IPS-18a (cell line): ENCODE results near the gene UBR4.

Source experiments
- H3K27ac ChIP-seq: one replicate; pipeline ENCODE4 v1.5.1; 2013; ENCODE audit warnings: low read length
- H3K27me3 ChIP-seq: one replicate; pipeline ENCODE4 v1.6.1; 2013; ENCODE audit warnings: mild to moderate bottlenecking, low read length; ENCODE audit not compliant: control insufficient read depth, insufficient read depth
- H3K36me3 ChIP-seq: one replicate; pipeline ENCODE4 v1.6.1; 2013; ENCODE audit warnings: low read depth, low read length; ENCODE audit not compliant: control insufficient read depth
- H3K4me1 ChIP-seq: one replicate; pipeline ENCODE4 v1.6.1; 2013; ENCODE audit warnings: low read depth, low read length; ENCODE audit not compliant: control insufficient read depth
- H3K4me3 ChIP-seq: one replicate; pipeline ENCODE4 v1.5.1; 2013; ENCODE audit warnings: low read length
- H3K9ac ChIP-seq: one replicate; pipeline ENCODE4 v1.6.1; 2013; ENCODE audit warnings: mild to moderate bottlenecking, low read length, moderate library complexity
- H3K9me3 ChIP-seq: one replicate; pipeline ENCODE4 v1.6.1; 2013; ENCODE audit warnings: low read depth, low read length; ENCODE audit not compliant: control insufficient read depth

Gene UBR4

GRCh38 chr1:19055001-19055400, 155.1 kb downstream of the UBR4 start:
- Histone ChIP-seq H3K36me3 (no peaks in the 10 kb centered on the region), H3K4me1 (no peaks in the 10 kb centered on the region), H3K9me3 (no peaks in the 10 kb centered on the region), H3K9ac (no peak overlapping the region), H3K27ac (no peak overlapping the region), H3K27me3 (no peaks in the 10 kb centered on the region), H3K4me3 (no peak overlapping the region)

- no peak overlapping the region for H3K9ac ChIP-seq
- no peaks in the 10 kb centered on the region for H3K36me3 ChIP-seq
- no peak overlapping the region for H3K27ac ChIP-seq
- H3K4me3 ChIP-seq, result no peak overlapping the region
- H3K27me3 ChIP-seq, result no peaks in the 10 kb centered on the region
- no peaks in the 10 kb centered on the region for H3K9me3 ChIP-seq
- no peaks in the 10 kb centered on the region for H3K4me1 ChIP-seq
Measured at GRCh38 chr1:19054216-19054615, 155.8 kb downstream of the UBR4 start.

- no peaks in the 10 kb centered on the region for H3K36me3 ChIP-seq
- no peaks in the 10 kb centered on the region for H3K27me3 ChIP-seq
- H3K4me1 ChIP-seq, result no peaks in the 10 kb centered on the region
- no peak overlapping the region for H3K4me3 ChIP-seq
- no peak overlapping the region for H3K9ac ChIP-seq
- no peaks in the 10 kb centered on the region for H3K9me3 ChIP-seq
- H3K27ac ChIP-seq, result no peak overlapping the region
Measured at GRCh38 chr1:19053486-19053885, 156.6 kb downstream of the UBR4 start.

DNA sequence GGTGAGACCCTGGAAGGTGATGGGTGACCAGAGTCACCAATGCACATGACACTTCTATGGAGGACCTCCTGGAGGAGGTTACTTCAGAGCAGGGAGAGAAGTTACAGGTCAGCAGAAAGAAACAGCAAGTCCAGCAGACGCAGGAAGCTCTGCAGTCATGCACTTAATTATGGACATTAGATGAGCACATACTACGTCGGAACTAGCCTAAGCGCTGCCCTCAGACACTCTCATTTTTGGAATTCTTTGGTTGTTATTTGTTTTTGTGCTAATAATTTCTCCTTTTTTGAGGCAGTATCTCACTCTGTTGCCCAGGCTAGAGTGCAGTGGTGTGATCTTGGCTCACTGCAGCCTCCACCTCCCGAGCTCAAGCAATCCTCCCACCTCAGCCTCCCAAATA, 160.3 kb downstream of the UBR4 start:
- Histone ChIP-seq H3K27ac (no peak overlapping the region), H3K4me3 (no peak overlapping the region), H3K9ac (no peak overlapping the region), H3K36me3 (no peaks in the 10 kb centered on the region), H3K4me1 (no peaks in the 10 kb centered on the region), H3K27me3 (no peaks in the 10 kb centered on the region), H3K9me3 (no peaks in the 10 kb centered on the region)

DNA sequence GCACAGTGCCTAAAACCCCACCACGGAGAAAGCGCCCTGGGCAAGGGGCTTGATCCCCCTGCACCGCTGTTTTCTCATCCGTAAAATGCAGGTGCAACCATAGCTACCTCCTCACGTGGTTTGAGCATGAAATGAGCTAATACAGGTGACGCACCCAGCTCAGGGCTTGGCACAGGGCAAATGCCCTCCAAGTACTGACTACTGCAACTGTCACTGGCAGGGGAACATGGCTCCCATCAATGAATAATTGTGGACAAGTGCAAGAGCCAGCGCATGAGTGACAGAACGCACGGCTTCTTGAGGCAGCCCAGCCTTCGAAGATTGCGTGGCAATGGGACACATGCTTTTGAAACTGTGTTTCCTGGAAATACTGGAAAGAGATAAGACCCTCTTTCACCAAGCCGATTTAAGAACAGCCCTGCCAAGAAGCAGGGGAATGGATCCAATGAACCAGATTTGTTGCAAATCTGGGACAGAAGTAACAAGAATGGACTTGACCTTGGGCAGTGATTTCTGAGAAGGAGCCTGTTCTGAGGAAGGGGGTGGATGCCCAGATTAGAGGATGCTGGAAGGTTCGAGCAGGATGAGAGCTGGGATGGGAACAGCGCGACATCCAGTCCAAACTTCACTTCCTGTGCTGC, 160.8 kb downstream of the UBR4 start:
- Histone ChIP-seq H3K9me3 (no peaks in the 10 kb centered on the region), H3K27me3 (no peaks in the 10 kb centered on the region), H3K4me1 (no peaks in the 10 kb centered on the region), H3K4me3 (no peak overlapping the region), H3K36me3 (no peaks in the 10 kb centered on the region), H3K9ac (no peak overlapping the region), H3K27ac (no peak overlapping the region)

DNA sequence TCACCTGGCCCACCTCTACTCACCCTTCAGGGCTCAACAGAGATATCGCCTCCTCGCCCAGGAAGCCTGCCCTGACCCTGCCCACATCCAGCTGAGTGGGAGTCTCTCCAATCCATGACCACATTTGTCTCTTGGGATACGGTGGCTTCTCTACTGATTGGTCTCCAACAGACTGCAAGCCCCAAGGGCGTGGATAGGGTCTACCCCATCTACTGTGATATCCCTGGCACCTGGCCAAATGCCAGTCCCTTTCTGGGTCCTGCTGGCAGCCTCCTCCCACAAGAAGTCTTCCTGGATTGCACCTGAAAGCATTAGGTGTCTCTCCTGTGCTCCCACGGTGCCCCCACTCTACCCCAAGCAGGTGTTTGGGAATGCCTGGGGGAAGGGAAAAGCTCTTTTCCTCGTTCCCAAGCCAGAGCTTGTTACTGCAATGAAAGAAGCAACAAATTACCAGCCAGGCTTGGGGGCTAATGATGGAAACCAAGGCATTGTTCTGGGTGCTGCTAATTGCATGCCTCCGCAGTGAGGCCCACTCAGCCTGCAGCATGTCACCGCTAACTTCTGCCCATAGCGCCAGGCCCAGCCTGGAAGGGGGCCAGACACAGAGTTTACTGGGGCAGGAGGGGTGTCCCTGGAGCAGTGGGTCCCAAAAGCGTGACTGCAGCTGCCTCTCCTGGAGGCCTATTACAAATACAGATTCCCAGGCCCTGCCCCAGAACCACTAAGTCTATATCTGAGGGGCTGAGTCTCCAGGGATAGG, 162.9 kb downstream of the UBR4 start:
- no peak overlapping the region for H3K27ac ChIP-seq
- no peaks in the 10 kb centered on the region for H3K27me3 ChIP-seq
- no peaks in the 10 kb centered on the region for H3K36me3 ChIP-seq
- H3K9ac ChIP-seq, result no peak overlapping the region
- H3K9me3 ChIP-seq, result no peaks in the 10 kb centered on the region
- H3K4me3 ChIP-seq, result no peak overlapping the region
- H3K4me1 ChIP-seq, result no peaks in the 10 kb centered on the region

- Histone ChIP-seq H3K4me3 (no peak overlapping the region), H3K36me3 (no peaks in the 10 kb centered on the region), H3K9me3 (no peaks in the 10 kb centered on the region), H3K9ac (no peak overlapping the region), H3K27ac (no peak overlapping the region), H3K27me3 (no peaks in the 10 kb centered on the region), H3K4me1 (no peaks in the 10 kb centered on the region)
Measured at GRCh38 chr1:19045898-19046880, 163.9 kb downstream of the UBR4 start.

GRCh38 chr1:19044975-19045831, 164.9 kb downstream of the UBR4 start:
- Histone ChIP-seq H3K27ac (no peak overlapping the region), H3K9ac (no peak overlapping the region), H3K4me3 (no peak overlapping the region), H3K4me1 (no peaks in the 10 kb centered on the region), H3K27me3 (no peaks in the 10 kb centered on the region), H3K36me3 (no peaks in the 10 kb centered on the region), H3K9me3 (no peaks in the 10 kb centered on the region)

DNA sequence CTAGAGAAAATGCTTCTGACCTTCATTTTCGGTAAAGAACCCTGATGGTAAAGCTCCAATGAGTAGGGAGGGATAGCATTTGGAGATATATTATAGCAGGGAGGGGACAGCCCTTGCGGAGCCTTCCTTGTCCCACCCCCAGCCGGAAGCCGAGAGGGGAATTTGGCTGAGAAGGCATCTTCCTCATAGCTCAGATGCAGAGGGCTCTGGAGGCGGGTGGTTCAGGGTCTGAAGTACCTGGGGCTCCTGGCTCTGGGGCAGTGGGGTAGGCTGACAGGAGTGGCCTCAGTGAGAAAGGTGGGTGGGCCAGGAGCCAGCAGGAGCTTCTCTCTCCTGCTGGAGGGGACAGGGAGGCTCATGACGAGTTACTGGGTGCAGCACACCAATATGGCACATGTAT, 165.6 kb downstream of the UBR4 start:
- H3K27me3 ChIP-seq, result no peaks in the 10 kb centered on the region
- H3K4me1 ChIP-seq, result no peaks in the 10 kb centered on the region
- H3K27ac ChIP-seq, result no peak overlapping the region
- H3K9ac ChIP-seq, result no peak overlapping the region
- H3K4me3 ChIP-seq, result no peak overlapping the region
- no peaks in the 10 kb centered on the region for H3K36me3 ChIP-seq
- no peaks in the 10 kb centered on the region for H3K9me3 ChIP-seq

DNA sequence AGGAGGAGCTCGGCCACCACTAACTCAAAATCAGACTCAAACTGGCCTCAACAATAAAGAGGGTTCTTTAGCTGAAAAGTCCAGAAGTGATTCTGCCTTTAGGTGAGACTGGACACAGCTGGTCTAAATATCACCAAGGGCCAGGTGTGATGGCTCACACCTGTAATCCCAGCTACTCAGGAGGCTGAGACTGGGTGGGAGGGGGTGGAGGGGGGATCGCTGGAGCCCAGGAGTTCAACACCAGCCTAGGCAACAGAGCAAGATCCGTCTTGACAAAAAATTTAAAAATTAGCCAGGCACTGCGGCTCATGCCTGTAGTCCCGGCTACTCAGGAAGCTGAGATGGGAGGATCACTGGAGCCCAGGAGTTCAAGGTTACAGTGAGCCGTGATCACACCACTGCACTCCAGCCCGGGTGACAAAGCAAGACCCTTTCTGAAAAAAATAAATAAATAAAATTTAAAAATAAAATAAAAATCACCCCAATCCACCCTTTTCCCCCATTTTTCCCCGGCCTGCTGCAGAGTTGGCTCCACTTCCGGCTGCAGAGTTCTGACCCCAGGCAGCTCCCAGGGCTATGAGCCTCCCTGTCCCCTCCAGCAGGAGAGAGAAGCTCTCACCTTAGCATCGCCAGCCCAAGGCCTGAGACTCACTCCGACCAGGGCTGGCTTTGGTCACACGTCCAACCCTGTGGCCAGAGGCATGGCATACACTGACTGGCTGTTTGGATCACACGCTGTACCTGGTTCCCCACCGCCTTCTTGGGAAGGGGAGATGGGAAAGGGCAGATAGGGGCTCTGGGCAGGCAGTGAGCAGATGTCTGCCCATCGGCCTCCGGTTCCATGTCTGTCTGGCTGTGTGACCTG, 166.3 kb downstream of the UBR4 start:
- Histone ChIP-seq H3K4me1 (no peaks in the 10 kb centered on the region), H3K9ac (no peak overlapping the region), H3K36me3 (no peaks in the 10 kb centered on the region), H3K27ac (no peak overlapping the region), H3K9me3 (no peaks in the 10 kb centered on the region), H3K27me3 (no peaks in the 10 kb centered on the region), H3K4me3 (no peak overlapping the region)
